Stomach (tissue), 9 donors: Measurements from ENCODE around the gene MEIG1. TPM values are rescaled to one million over a fixed set of nuclear protein-coding genes. Genes with fewer than 3 reads are reported as not detected.
A peak's percentile ranks its signal among the peaks of the same experiment; 100 is the strongest.

Source experiments
- DNase-seq, 2 donors: peaks; one replicate each; pipeline versions ENCODE4 v3.0.0 to v3.0.0-alpha.2; 2013 to 2019
- H3K27ac ChIP-seq, 5 donors: fragments of 200-600 bp in 4 of 5; sonication (generic) in 4 of 5; one replicate each; pipeline ENCODE4 v1.5.1; 2013 to 2019; ENCODE audit warnings: mild to moderate bottlenecking in 1 of 5, moderate library complexity in 1 of 5
- H3K27me3 ChIP-seq, 3 donors: fragments of 200-600 bp; sonication (generic); one replicate each; pipeline ENCODE4 v1.5.1; 2017 to 2019; ENCODE audit warnings: mixed run types in 1 of 3
- H3K36me3 ChIP-seq, 4 donors: fragments of 200-600 bp; sonication (generic); 1 replicate in 3 of 4; 2 replicates in 1 of 4; pipeline ENCODE4 v1.5.1; 2016 to 2019
- H3K4me1 ChIP-seq, 4 donors: fragments of 200-600 bp; sonication (generic); one replicate each; pipeline ENCODE4 v1.5.1; 2016 to 2019
- H3K4me3 ChIP-seq, 4 donors: fragments of 200-600 bp; sonication (generic) in 3 of 4; one replicate each; pipeline ENCODE4 v1.5.1; 2016 to 2019; ENCODE audit warnings: mild to moderate bottlenecking in 1 of 4
- H3K9me3 ChIP-seq, 4 donors: fragments of 200-600 bp; sonication (generic); one replicate each; pipeline ENCODE4 v1.5.1; 2016 to 2019
- EP300 ChIP-seq: sonication (generic); formaldehyde crosslinking; IDR thresholded peaks from one replicate; pipeline ENCODE4 v1.6.1; 2017; ENCODE audit warnings: antibody characterized with exemption
- POLR2A ChIP-seq, 4 donors: fragments of 450-650 bp; IDR thresholded peaks; one replicate each; pipeline ENCODE4 v1.6.1; 2016; ENCODE audit warnings: antibody characterized with exemption in 4 of 4, control low read depth in 2 of 4, mild to moderate bottlenecking in 1 of 4, moderate library complexity in 1 of 4
- POLR2AphosphoS5 ChIP-seq, 3 donors: sonication (generic); formaldehyde crosslinking; IDR thresholded peaks; one replicate each; pipeline ENCODE4 v1.6.1; 2016; ENCODE audit warnings: antibody characterized with exemption in 3 of 3
- WGBS, 5 donors: extraction: QIAGEN DNeasy Blood & Tissue Kit in 3 of 5; methylation state at CpG; one replicate each; pipeline versions ENCODE4 v1.1.5 to v1.1.7; 2013 to 2018; 5-methylcytosine and 5-hydroxymethylcytosine counted together
- intact Hi-C: fragments of 100-400 bp; cut with DNase I; formaldehyde crosslinking; loops from one replicate; pipeline ENCODE4 v1.15.1; 2023; ENCODE audit warnings: low total_unique reads
- polyA plus RNA-seq, 3 donors: library from polyadenylated mRNA; stranded (reverse); fragments of 200-250 nt; gene quantifications; one replicate each; pipeline ENCODE4 v1.2.3, GENCODE V29; 2013
- total RNA-seq, 5 donors: library from RNA; depleted of rRNA; stranded (reverse); fragments of >200 nt; gene quantifications; one replicate each; pipeline versions ENCODE4 v1.1.0 to v1.2.3, GENCODE V29; 2014 to 2016
- TF ChIP-seq, protein P1 (sequence below), 7 experiments: fragments of 450-650 bp in 4 of 7; fragments of 200-600 bp in 3 of 7; sonication (generic) in 3 of 7; IDR thresholded peaks; one replicate each; pipeline ENCODE4 v1.5.1; 2016 to 2019; ENCODE audit warnings: antibody characterized with exemption in 7 of 7, control low read depth in 2 of 7, mild to moderate bottlenecking in 1 of 7
- donor health status: healthy with polysubstance abuse.
- donor health status: Bipolar disorder and iron deficiency.
- donor health status: healthy.

The MEIG1 gene
- total and polyA plus RNA-seq, 8 donors: 0.58 TPM; not detected in 7

DNA sequence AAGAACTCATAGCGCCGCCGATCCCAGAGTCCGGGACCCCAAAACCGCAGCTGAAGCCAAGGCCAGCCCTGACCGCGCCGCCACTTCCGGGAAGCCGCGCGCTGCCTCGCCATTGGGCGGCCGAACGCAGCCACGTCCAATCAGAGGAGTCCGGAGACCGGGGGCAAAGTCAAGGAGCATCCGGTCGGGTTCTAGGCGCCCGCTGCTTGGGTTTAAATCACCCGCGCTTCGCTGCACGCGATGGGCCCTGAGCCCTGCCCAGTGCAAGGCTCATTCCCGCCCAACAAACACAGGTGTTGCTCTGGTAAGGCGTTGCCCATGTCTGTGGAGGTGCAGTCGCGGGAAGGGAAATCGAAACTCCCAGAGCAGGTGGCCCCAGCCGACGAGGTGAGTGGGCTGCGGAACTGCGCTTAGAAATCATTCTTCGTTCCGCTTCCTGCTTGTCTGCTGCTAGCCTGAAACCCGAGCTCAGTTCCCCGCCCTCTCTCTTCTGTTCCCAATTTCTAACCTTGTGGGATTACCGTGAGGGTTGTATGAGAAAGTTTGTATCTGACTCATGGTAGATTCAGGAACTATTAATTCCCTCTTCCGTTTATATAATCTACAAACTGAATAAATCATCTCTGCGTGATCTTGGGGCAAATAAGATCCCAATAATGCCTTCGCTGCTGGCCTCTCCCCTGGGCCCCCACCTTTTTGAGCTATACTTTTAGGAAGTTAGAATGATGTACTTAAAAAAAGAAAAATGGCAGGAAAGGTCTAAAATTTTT lies 5.0 kb upstream of the MEIG1 start, which contains the start of gene DCLRE1C:
Gene DCLRE1C (minus strand): TSS at position 96 of the 770 bp plus-strand sequence. CDS start 86 bp downstream, at position 10.
- Histone ChIP-seq H3K4me1 (peaks cover 13 to 51% (median 31%) of the 10 kb centered on the region in 4 donors), H3K4me3 (peak within 1 kb of the TSS; percentile 66 to 81 (median 70)), H3K27ac (peak within 1 kb of the TSS; percentile 79 to 95 (median 94)), H3K9me3 (no peaks in the 10 kb centered on the region), H3K36me3 (peaks cover 0 to 1% (median 0%) of the 10 kb centered on the region in 4 donors), H3K27me3 (no peaks in the 10 kb centered on the region)
- DNase-seq: peak; percentile 93 to 98
- peak; percentile 18 to 87 (median 86) for TF ChIP-seq POLR2AphosphoS5 (IDR thresholded peaks at IDR 0.05)
- TF ChIP-seq POLR2A (IDR thresholded peaks at IDR 0.05): peak in 1 of 4 donors; percentile 19
- TF ChIP-seq, protein P1, sequence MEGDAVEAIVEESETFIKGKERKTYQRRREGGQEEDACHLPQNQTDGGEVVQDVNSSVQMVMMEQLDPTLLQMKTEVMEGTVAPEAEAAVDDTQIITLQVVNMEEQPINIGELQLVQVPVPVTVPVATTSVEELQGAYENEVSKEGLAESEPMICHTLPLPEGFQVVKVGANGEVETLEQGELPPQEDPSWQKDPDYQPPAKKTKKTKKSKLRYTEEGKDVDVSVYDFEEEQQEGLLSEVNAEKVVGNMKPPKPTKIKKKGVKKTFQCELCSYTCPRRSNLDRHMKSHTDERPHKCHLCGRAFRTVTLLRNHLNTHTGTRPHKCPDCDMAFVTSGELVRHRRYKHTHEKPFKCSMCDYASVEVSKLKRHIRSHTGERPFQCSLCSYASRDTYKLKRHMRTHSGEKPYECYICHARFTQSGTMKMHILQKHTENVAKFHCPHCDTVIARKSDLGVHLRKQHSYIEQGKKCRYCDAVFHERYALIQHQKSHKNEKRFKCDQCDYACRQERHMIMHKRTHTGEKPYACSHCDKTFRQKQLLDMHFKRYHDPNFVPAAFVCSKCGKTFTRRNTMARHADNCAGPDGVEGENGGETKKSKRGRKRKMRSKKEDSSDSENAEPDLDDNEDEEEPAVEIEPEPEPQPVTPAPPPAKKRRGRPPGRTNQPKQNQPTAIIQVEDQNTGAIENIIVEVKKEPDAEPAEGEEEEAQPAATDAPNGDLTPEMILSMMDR (IDR thresholded peaks at IDR 0.05): no peak
- 0 to 1% (median 0%) methylated on average over 21 to 45 of the region's 45 CpGs for WGBS, 5 donors
- intact Hi-C loops: loop anchor here (10.0 kb wide), 1 partner anchor 141 kb away; the partner anchor contains the start of gene RPP38

DNA sequence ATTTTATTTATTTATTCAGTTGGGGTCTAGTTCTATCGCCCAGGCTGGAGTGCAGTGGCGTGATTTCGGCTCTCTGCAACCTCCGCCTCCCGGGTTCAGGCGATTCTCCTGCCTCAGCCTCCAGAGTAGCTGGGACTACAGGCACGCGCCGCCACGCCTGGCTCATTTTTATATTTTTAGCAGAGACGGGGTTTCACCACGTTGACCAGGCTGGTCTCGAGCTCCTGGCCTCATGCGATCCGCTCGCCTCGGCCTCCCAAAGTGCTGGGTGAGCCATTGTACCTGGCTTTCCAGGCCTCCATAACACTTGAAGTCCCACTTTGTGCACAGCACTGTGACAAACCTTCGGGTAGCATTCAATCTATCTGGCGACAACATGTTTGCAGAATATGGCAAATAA lies 4.3 kb upstream of the MEIG1 start:
- TF ChIP-seq EP300: no peak
- no peak for TF ChIP-seq POLR2AphosphoS5 (IDR thresholded peaks at IDR 0.05)
- TF ChIP-seq, protein P1 (IDR thresholded peaks at IDR 0.05): no peak
- no peak for TF ChIP-seq POLR2A (IDR thresholded peaks at IDR 0.05)
- intact Hi-C loops: loop anchor here (10.0 kb wide), 1 partner anchor 140 kb away; the partner anchor contains the start of gene RPP38
- Histone ChIP-seq H3K9me3 (no peaks in the 10 kb centered on the region), H3K27ac (peak overlapping the region; percentile 11 to 95 (median 94)), H3K4me1 (peaks cover 13 to 47% (median 31%) of the 10 kb centered on the region in 4 donors), H3K27me3 (no peaks in the 10 kb centered on the region), H3K36me3 (no peaks in the 10 kb centered on the region), H3K4me3 (peak overlapping the region in 2 of 4 donors; percentile 66 to 81)
- 89 to 94% (median 89%) methylated on average over 19 of the region's 19 CpGs for WGBS, 5 donors
- DNase-seq: no peak

DNA sequence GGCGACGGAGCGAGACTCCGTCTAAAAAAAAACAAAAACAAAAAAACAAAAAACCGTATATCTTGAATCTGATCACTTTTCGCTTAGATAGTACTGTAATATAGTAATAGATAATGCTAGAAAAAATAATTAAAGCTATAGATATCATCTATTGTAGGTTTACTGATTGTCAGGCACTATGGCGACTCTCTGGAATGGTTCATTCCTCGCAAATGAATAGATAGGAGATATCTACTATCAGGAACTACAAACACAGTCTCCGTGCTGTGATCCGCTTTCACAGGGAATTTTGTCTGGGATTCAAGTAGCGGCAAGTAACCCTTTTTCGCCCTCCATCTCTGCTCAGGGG lies 342 bp upstream of the MEIG1 start:
- H3K36me3 ChIP-seq: no peaks in the 10 kb centered on the region
- DNase-seq: no peak
- peak overlapping the region; percentile 93 to 97 (median 95) for H3K27ac ChIP-seq
- H3K4me3 ChIP-seq: peak overlapping the region; percentile 66 to 85 (median 80)
- intact Hi-C loops: loop anchor here (10.0 kb wide), 1 partner anchor 136 kb away; the partner anchor contains the start of gene RPP38
- H3K9me3 ChIP-seq: no peaks in the 10 kb centered on the region
- TF ChIP-seq EP300: no peak
- no peak for TF ChIP-seq POLR2AphosphoS5 (IDR thresholded peaks at IDR 0.05)
- TF ChIP-seq, protein P1 (IDR thresholded peaks at IDR 0.05): no peak
- TF ChIP-seq POLR2A (IDR thresholded peaks at IDR 0.05): no peak
- WGBS, 5 donors: 31 to 42% (median 41%) methylated on average over 12 of the region's 12 CpGs
- no peaks in the 10 kb centered on the region for H3K27me3 ChIP-seq
- peaks cover 4 to 24% (median 15%) of the 10 kb centered on the region in 4 donors for H3K4me1 ChIP-seq

DNA sequence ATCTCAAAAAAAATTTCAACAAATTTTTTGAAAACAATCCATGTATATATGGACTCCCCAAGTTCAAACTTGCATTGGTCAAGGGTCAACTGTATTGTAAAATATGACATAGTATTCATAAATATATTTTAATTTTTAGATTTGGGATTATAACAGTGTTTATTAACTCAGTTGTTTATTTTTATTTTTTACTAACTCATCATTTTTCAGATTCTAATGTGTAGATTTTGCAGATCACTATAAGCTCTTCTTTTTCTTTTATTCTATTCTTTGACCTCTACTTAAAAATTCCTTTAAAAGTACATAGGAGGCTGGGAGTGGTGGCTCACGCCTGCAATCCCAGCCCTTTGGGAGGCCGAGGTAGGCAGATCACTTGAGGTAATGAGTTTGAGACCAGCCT lies 8.7 kb downstream of the MEIG1 start:
- no peak for DNase-seq
- Histone ChIP-seq H3K36me3 (no peaks in the 10 kb centered on the region), H3K27ac (no peak overlapping the region), H3K9me3 (no peaks in the 10 kb centered on the region), H3K4me3 (no peak overlapping the region), H3K27me3 (no peaks in the 10 kb centered on the region), H3K4me1 (no peaks in the 10 kb centered on the region)
- intact Hi-C loops: no loop called here
- WGBS, 5 donors: 83 to 94% (median 88%) methylated on average over 2 of the region's 2 CpGs
- no peak for TF ChIP-seq EP300
- TF ChIP-seq POLR2AphosphoS5 (IDR thresholded peaks at IDR 0.05): no peak
- TF ChIP-seq, protein P1 (IDR thresholded peaks at IDR 0.05): no peak
- no peak for TF ChIP-seq POLR2A (IDR thresholded peaks at IDR 0.05)
